Measurements from ENCODE around the gene DHDDS. TPM values are rescaled to one million over a fixed set of nuclear protein-coding genes. Genes with fewer than 3 reads are reported as not detected.

DHDDS gene
- total RNA-seq, 1 donor from 2014 or later: 87.2 TPM

DNA sequence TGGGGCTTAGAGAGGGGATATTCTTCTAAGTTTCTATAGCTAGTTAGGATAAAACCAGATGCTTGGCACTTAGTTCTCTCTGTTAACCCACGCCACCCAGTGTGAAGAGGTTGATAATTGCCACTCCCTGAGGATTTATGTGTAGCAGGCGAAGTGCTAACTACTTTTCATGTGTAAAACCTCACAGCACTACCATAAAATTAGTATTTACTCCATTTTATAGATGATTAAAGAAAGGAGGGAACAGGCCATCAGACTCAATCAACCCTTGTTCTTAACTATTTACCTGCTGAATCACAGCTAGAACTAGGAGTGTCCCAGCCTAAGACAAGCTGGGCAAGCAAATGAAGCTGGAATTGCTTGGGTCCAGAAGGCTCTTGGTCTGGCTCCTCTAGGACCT is 12.6 kb upstream of the DHDDS start:
- DNase-seq (ENCODE audit: low read depth): no peak
- H3K27ac Mint-ChIP-seq (ENCODE audit: unreplicated experiment): no peak overlapping the region
- H3K4me1 Mint-ChIP-seq (ENCODE audit: low read depth, unreplicated experiment): peaks cover 32% of the 10 kb centered on the region
- no peaks in the 10 kb centered on the region for H3K36me3 ChIP-seq (ENCODE audit: insufficient read depth, low read length)
- H3K27ac ChIP-seq (ENCODE audit: low read depth, low read length): no peak overlapping the region
- H3K27me3 Mint-ChIP-seq (ENCODE audit: low read depth, unreplicated experiment): no peaks in the 10 kb centered on the region
- H2AFZ ChIP-seq (ENCODE audit: low read depth, low read length): no peak overlapping the region
- FAIRE-seq: no peak
- H3K4me3 Mint-ChIP-seq (ENCODE audit: unreplicated experiment): no peak overlapping the region
- H3K4me3 ChIP-seq (ENCODE audit: insufficient read depth, low read depth, low read length): no peak overlapping the region
- H3K27me3 ChIP-seq (ENCODE audit: insufficient read depth, low read length): peaks cover 18% of the 10 kb centered on the region
- H3K36me3 Mint-ChIP-seq (ENCODE audit: low read depth, unreplicated experiment): no peaks in the 10 kb centered on the region
- no peaks in the 10 kb centered on the region for H3K9me3 Mint-ChIP-seq (ENCODE audit: unreplicated experiment)
- H3K4me2 ChIP-seq (ENCODE audit: low read length): peak overlapping the region; percentile 8
- H4K20me1 ChIP-seq (ENCODE audit: insufficient read depth, low read length): no peaks in the 10 kb centered on the region
- no peaks in the 10 kb centered on the region for H3K79me2 ChIP-seq (ENCODE audit: insufficient read depth, low read length)
- H3K9ac ChIP-seq (ENCODE audit: low read length): no peak overlapping the region
- no peak for TF ChIP-seq CTCF (IDR thresholded peaks at IDR 0.05; ENCODE audit: insufficient read depth, low read depth, low read length)
- TF ChIP-seq EZH2 (IDR thresholded peaks at IDR 0.05; ENCODE audit: insufficient read depth, low read length): no peak
- no peaks in the 10 kb centered on the region for H3K9me3 ChIP-seq (ENCODE audit: insufficient read depth, low read depth, low read length)
- peaks cover 4% of the 10 kb centered on the region for H3K4me1 ChIP-seq (ENCODE audit: insufficient read depth, low read length)

DNA sequence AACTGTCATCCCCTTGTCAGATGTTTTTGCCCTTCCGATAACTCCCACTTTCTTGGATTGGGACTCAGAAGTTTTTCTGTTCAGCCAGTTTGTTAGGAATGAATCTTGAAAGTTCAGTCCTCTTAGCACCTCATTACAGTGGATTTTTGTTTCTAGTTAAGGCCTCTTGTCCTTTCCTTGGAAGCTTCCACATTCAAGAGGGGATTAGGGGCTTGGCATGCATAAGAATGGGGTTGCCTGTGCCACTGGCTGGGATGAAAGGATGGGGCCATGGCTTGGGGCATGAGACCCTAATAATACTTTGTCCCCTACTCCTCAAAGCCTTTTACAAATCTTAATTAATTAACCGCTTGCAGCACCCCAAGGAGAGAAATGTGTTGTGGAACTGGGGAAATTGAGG is 2.4 kb upstream of the DHDDS start:
- FAIRE-seq (no peak), DNase-seq (ENCODE audit: low read depth) (no peak)
- peaks cover 24% of the 10 kb centered on the region for H3K79me2 ChIP-seq (ENCODE audit: insufficient read depth, low read length)
- no peak overlapping the region for H3K4me3 ChIP-seq (ENCODE audit: insufficient read depth, low read depth, low read length)
- peaks cover 3% of the 10 kb centered on the region for H3K27me3 ChIP-seq (ENCODE audit: insufficient read depth, low read length)
- TF ChIP-seq CTCF (IDR thresholded peaks at IDR 0.05; ENCODE audit: insufficient read depth, low read depth, low read length) (no peak), EZH2 (IDR thresholded peaks at IDR 0.05; ENCODE audit: insufficient read depth, low read length) (no peak)
- H3K27me3 Mint-ChIP-seq (ENCODE audit: low read depth, unreplicated experiment): no peaks in the 10 kb centered on the region
- no peak overlapping the region for H3K27ac Mint-ChIP-seq (ENCODE audit: unreplicated experiment)
- H3K4me3 Mint-ChIP-seq (ENCODE audit: unreplicated experiment): no peak overlapping the region
- no peaks in the 10 kb centered on the region for H3K9me3 ChIP-seq (ENCODE audit: insufficient read depth, low read depth, low read length)
- no peak overlapping the region for H2AFZ ChIP-seq (ENCODE audit: low read depth, low read length)
- peaks cover 9% of the 10 kb centered on the region for H3K4me1 Mint-ChIP-seq (ENCODE audit: low read depth, unreplicated experiment)
- no peak overlapping the region for H3K4me2 ChIP-seq (ENCODE audit: low read length)
- H3K9me3 Mint-ChIP-seq (ENCODE audit: unreplicated experiment): no peaks in the 10 kb centered on the region
- H3K9ac ChIP-seq (ENCODE audit: low read length): no peak overlapping the region
- H4K20me1 ChIP-seq (ENCODE audit: insufficient read depth, low read length): peaks cover 9% of the 10 kb centered on the region
- H3K36me3 ChIP-seq (ENCODE audit: insufficient read depth, low read length): no peaks in the 10 kb centered on the region
- peaks cover 21% of the 10 kb centered on the region for H3K4me1 ChIP-seq (ENCODE audit: insufficient read depth, low read length)
- H3K36me3 Mint-ChIP-seq (ENCODE audit: low read depth, unreplicated experiment): peaks cover 4% of the 10 kb centered on the region
- no peak overlapping the region for H3K27ac ChIP-seq (ENCODE audit: low read depth, low read length)

GRCh38 chr1:26432793-26433192 is 672 bp downstream of the DHDDS start:
- Histone ChIP-seq H3K9me3 (ENCODE audit: insufficient read depth, low read depth, low read length) (no peaks in the 10 kb centered on the region), H3K79me2 (ENCODE audit: insufficient read depth, low read length) (peaks cover 24% of the 10 kb centered on the region), H2AFZ (ENCODE audit: low read depth, low read length) (peak overlapping the region; percentile 78), H3K9ac (ENCODE audit: low read length) (peak overlapping the region; percentile 93), H3K4me3 (ENCODE audit: insufficient read depth, low read depth, low read length) (peak overlapping the region; percentile 94), H3K36me3 (ENCODE audit: insufficient read depth, low read length) (peaks cover 7% of the 10 kb centered on the region), H3K4me1 (ENCODE audit: insufficient read depth, low read length) (peaks cover 21% of the 10 kb centered on the region), H3K27ac (ENCODE audit: low read depth, low read length) (peak overlapping the region; percentile 69), H4K20me1 (ENCODE audit: insufficient read depth, low read length) (peaks cover 10% of the 10 kb centered on the region), H3K27me3 (ENCODE audit: insufficient read depth, low read length) (no peaks in the 10 kb centered on the region), H3K4me2 (ENCODE audit: low read length) (peak overlapping the region; percentile 90)
- peak overlapping the region; percentile 3 for H3K27ac Mint-ChIP-seq (ENCODE audit: unreplicated experiment)
- TF ChIP-seq CTCF (IDR thresholded peaks at IDR 0.05; ENCODE audit: insufficient read depth, low read depth, low read length) (no peak), EZH2 (IDR thresholded peaks at IDR 0.05; ENCODE audit: insufficient read depth, low read length) (no peak)
- DNase-seq (ENCODE audit: low read depth): no peak
- H3K4me3 Mint-ChIP-seq (ENCODE audit: unreplicated experiment): peak overlapping the region; percentile 97
- H3K4me1 Mint-ChIP-seq (ENCODE audit: low read depth, unreplicated experiment): peaks cover 9% of the 10 kb centered on the region
- no peaks in the 10 kb centered on the region for H3K9me3 Mint-ChIP-seq (ENCODE audit: unreplicated experiment)
- no peaks in the 10 kb centered on the region for H3K36me3 Mint-ChIP-seq (ENCODE audit: low read depth, unreplicated experiment)
- H3K27me3 Mint-ChIP-seq (ENCODE audit: low read depth, unreplicated experiment): no peaks in the 10 kb centered on the region
- FAIRE-seq: no peak

Measured in astrocyte (in vitro differentiated cells and primary cell).